Ascending aorta (tissue), 2 donors: ENCODE data around the gene NT5C1B. TPM values are rescaled to one million over a fixed set of nuclear protein-coding genes. Genes with fewer than 3 reads are reported as not detected.

Experiments
- DNase-seq, 2 donors: peaks; one replicate each; pipeline ENCODE4 v3.0.0-alpha.2; 2019; ENCODE audit warnings: low spot score in 2 of 2
- H3K27ac ChIP-seq, 2 donors: fragments of 200-600 bp; sonication (generic); one replicate each; pipeline ENCODE4 v1.5.1; 2016 to 2017; ENCODE audit warnings: mild to moderate bottlenecking in 1 of 2
- H3K27me3 ChIP-seq: fragments of 200-600 bp; sonication (generic); one replicate; pipeline ENCODE4 v1.5.1; 2017
- H3K36me3 ChIP-seq, 2 donors: fragments of 200-600 bp; sonication (generic); one replicate each; pipeline ENCODE4 v1.5.1; 2016
- H3K4me1 ChIP-seq, 2 donors: fragments of 200-600 bp; sonication (generic); one replicate each; pipeline ENCODE4 v1.5.1; 2016 to 2017; ENCODE audit warnings: mild to moderate bottlenecking in 1 of 2
- H3K4me3 ChIP-seq, 2 donors: fragments of 200-600 bp; sonication (generic); one replicate each; pipeline ENCODE4 v1.5.1; 2016 to 2017; ENCODE audit warnings: mild to moderate bottlenecking in 1 of 2
- H3K9me3 ChIP-seq, 2 donors: fragments of 200-600 bp; sonication (generic); one replicate each; pipeline ENCODE4 v1.5.1; 2016
- intact Hi-C: fragments of 100-400 bp; cut with DNase I; formaldehyde crosslinking; loops from one replicate; pipeline ENCODE4 v1.15.1; 2023
- total RNA-seq: library from RNA; depleted of rRNA; stranded (reverse); fragments of >200 nt; gene quantifications from one replicate; pipeline ENCODE4 v1.1.0, GENCODE V29; 2016
- TF ChIP-seq, protein P1 (sequence below), 3 experiments: fragments of 200-600 bp in 2 of 3; fragments of 450-650 bp in 1 of 3; sonication (generic) in 2 of 3; IDR thresholded peaks; one replicate each; pipeline ENCODE4 v1.5.1; 2016 to 2019; ENCODE audit warnings: antibody characterized with exemption in 3 of 3, mild to moderate bottlenecking in 1 of 3, moderate library complexity in 1 of 3

NT5C1B gene
- total RNA-seq, 1 donor from 2014 or later = not detected

GRCh38 chr2:18592372-18592771 lies 3.0 kb upstream of the NT5C1B start:
- Histone ChIP-seq H3K27ac (no peak overlapping the region), H3K27me3 (no peaks in the 10 kb centered on the region), H3K36me3 (no peaks in the 10 kb centered on the region), H3K9me3 (no peaks in the 10 kb centered on the region), H3K4me1 (no peaks in the 10 kb centered on the region), H3K4me3 (no peak overlapping the region)
- DNase-seq = no peak
- intact Hi-C loops = no loop called here
- TF ChIP-seq, protein P1, sequence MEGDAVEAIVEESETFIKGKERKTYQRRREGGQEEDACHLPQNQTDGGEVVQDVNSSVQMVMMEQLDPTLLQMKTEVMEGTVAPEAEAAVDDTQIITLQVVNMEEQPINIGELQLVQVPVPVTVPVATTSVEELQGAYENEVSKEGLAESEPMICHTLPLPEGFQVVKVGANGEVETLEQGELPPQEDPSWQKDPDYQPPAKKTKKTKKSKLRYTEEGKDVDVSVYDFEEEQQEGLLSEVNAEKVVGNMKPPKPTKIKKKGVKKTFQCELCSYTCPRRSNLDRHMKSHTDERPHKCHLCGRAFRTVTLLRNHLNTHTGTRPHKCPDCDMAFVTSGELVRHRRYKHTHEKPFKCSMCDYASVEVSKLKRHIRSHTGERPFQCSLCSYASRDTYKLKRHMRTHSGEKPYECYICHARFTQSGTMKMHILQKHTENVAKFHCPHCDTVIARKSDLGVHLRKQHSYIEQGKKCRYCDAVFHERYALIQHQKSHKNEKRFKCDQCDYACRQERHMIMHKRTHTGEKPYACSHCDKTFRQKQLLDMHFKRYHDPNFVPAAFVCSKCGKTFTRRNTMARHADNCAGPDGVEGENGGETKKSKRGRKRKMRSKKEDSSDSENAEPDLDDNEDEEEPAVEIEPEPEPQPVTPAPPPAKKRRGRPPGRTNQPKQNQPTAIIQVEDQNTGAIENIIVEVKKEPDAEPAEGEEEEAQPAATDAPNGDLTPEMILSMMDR (IDR thresholded peaks at IDR 0.05) = no peak

GRCh38 chr2:18588802-18589201 lies 567 bp downstream of the NT5C1B start:
- H3K27me3 ChIP-seq = no peaks in the 10 kb centered on the region
- DNase-seq = no peak
- no peaks in the 10 kb centered on the region for H3K36me3 ChIP-seq
- H3K4me3 ChIP-seq = no peak overlapping the region
- H3K4me1 ChIP-seq = no peaks in the 10 kb centered on the region
- TF ChIP-seq, protein P1 (IDR thresholded peaks at IDR 0.05) = no peak
- intact Hi-C loops = no loop called here
- H3K9me3 ChIP-seq = no peaks in the 10 kb centered on the region
- H3K27ac ChIP-seq = no peak overlapping the region

- no peak for DNase-seq
- H3K9me3 ChIP-seq = no peaks in the 10 kb centered on the region
- intact Hi-C loops = no loop called here
- no peaks in the 10 kb centered on the region for H3K27me3 ChIP-seq
- TF ChIP-seq, protein P1 (IDR thresholded peaks at IDR 0.05) = no peak
- no peak overlapping the region for H3K27ac ChIP-seq
- H3K4me1 ChIP-seq = no peaks in the 10 kb centered on the region
- H3K36me3 ChIP-seq = no peaks in the 10 kb centered on the region
- no peak overlapping the region for H3K4me3 ChIP-seq
Measured at GRCh38 chr2:18588049-18588448, 1.3 kb downstream of the NT5C1B start.

- H3K4me1 ChIP-seq = no peaks in the 10 kb centered on the region
- no peaks in the 10 kb centered on the region for H3K36me3 ChIP-seq
- no peak overlapping the region for H3K4me3 ChIP-seq
- TF ChIP-seq, protein P1 (IDR thresholded peaks at IDR 0.05) = no peak
- intact Hi-C loops = no loop called here
- no peaks in the 10 kb centered on the region for H3K9me3 ChIP-seq
- H3K27ac ChIP-seq = no peak overlapping the region
- no peak for DNase-seq
- no peaks in the 10 kb centered on the region for H3K27me3 ChIP-seq
Measured at GRCh38 chr2:18585526-18585925, 3.8 kb downstream of the NT5C1B start.

- TF ChIP-seq, protein P1 (IDR thresholded peaks at IDR 0.05) = no peak
- H3K27me3 ChIP-seq = no peaks in the 10 kb centered on the region
- H3K9me3 ChIP-seq = peaks cover 0 to 2% of the 10 kb centered on the region in 2 donors
- no peak overlapping the region for H3K4me3 ChIP-seq
- no peak overlapping the region for H3K27ac ChIP-seq
- no peaks in the 10 kb centered on the region for H3K4me1 ChIP-seq
- H3K36me3 ChIP-seq = no peaks in the 10 kb centered on the region
- no peak for DNase-seq
- intact Hi-C loops = no loop called here
Measured at GRCh38 chr2:18584608-18584954, 4.8 kb downstream of the NT5C1B start.

DNA sequence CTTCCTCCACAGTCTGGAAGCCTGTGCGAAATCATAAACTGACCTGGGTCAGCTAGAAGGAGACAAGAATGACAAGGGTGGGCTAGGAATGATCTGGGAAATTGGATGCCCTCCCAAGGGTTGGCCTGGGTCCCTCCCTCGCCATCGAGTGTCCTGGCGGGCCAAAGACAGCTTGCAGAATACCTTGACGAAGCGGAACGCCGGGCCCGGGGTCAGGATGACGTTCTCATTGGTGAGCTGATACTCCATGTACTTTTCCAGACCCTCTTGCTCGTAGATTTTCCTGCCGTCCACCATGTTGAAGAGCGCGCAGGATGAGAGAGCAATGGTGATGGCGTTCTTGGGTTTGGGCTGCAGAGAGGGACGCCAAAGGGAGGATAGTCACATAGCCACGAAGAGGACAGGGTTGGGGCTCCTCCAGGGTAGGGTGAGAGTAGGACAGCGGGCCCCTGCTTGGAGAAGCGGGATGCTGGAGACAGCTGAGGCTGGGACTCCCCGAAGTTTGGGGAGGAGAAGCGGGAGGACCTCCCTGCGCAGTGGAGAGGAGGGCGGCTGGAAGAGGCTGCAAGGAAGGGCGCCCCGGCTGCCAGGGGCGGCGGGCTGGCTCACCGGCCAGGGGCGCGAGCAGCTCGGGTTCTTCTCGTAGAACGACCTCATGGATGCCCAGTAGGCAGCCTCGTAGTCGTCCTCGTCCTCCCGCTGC lies 5.3 kb downstream of the NT5C1B start:
- Histone ChIP-seq H3K4me3 (no peak overlapping the region), H3K27me3 (no peaks in the 10 kb centered on the region), H3K27ac (no peak overlapping the region), H3K4me1 (no peaks in the 10 kb centered on the region), H3K9me3 (peaks cover 0 to 7% of the 10 kb centered on the region in 2 donors), H3K36me3 (no peaks in the 10 kb centered on the region)
- TF ChIP-seq, protein P1 (IDR thresholded peaks at IDR 0.05) = no peak
- intact Hi-C loops = no loop called here
- DNase-seq = no peak
